Brain microvascular endothelial cell (primary cell): ENCODE results near the gene CASKIN2.

Experiments used
- DNase-seq: peaks from one replicate; pipeline ENCODE4 v3.0.0-alpha.2; 2020
- H3K27ac ChIP-seq: fragments of 250-450 bp; sonication (Bioruptor Pico); 2 replicates; pipeline ENCODE4 v1.5.1; 2020; ENCODE audit warnings: mild to moderate bottlenecking, moderate library complexity
- H3K27me3 ChIP-seq: fragments of 250-450 bp; sonication (Bioruptor Pico); replicated peaks from 2 replicates; pipeline ENCODE4 v1.5.1; 2020; ENCODE audit warnings: mild to moderate bottlenecking
- H3K36me3 ChIP-seq: fragments of 250-450 bp; sonication (Bioruptor Pico); replicated peaks from 2 replicates; pipeline ENCODE4 v1.5.1; 2020; ENCODE audit warnings: mild to moderate bottlenecking
- H3K4me3 ChIP-seq: 2 replicates; pipeline ENCODE4 v1.5.1; 2011; ENCODE audit warnings: low read depth, mild to moderate bottlenecking, control low read depth, low read length, moderate library complexity
- CTCF ChIP-seq: IDR thresholded peaks from 2 replicates; pipeline ENCODE4 v1.5.1; 2011; ENCODE audit warnings: low read depth, mild to moderate bottlenecking, moderate library complexity, low read length, control low read depth, inconsistent platforms; ENCODE audit errors: missing control alignments
- in situ Hi-C: cut with HindIII; loops from 2 replicates; pipeline ENCODE4 v1.10.0; 2017; ENCODE audit warnings: low sequenced_read_pairs, low pct_ligation_motif_present

Gene CASKIN2

GRCh38 chr17:75542229-75542628, 26.9 kb upstream of the CASKIN2 start:
- no peak for TF ChIP-seq CTCF
- Histone ChIP-seq H3K36me3 (no peaks in the 10 kb centered on the region), H3K4me3 (no peak overlapping the region), H3K27ac (no peak overlapping the region), H3K27me3 (no peaks in the 10 kb centered on the region)
- in situ Hi-C loops, result no loop called here
- DNase-seq, result no peak

- no peak for TF ChIP-seq CTCF
- Histone ChIP-seq H3K36me3 (no peaks in the 10 kb centered on the region), H3K4me3 (no peak overlapping the region), H3K27ac (no peak overlapping the region), H3K27me3 (no peaks in the 10 kb centered on the region)
- in situ Hi-C loops, result no loop called here
- DNase-seq, result no peak
Measured at GRCh38 chr17:75540923-75541503, 25.7 kb upstream of the CASKIN2 start.

DNA sequence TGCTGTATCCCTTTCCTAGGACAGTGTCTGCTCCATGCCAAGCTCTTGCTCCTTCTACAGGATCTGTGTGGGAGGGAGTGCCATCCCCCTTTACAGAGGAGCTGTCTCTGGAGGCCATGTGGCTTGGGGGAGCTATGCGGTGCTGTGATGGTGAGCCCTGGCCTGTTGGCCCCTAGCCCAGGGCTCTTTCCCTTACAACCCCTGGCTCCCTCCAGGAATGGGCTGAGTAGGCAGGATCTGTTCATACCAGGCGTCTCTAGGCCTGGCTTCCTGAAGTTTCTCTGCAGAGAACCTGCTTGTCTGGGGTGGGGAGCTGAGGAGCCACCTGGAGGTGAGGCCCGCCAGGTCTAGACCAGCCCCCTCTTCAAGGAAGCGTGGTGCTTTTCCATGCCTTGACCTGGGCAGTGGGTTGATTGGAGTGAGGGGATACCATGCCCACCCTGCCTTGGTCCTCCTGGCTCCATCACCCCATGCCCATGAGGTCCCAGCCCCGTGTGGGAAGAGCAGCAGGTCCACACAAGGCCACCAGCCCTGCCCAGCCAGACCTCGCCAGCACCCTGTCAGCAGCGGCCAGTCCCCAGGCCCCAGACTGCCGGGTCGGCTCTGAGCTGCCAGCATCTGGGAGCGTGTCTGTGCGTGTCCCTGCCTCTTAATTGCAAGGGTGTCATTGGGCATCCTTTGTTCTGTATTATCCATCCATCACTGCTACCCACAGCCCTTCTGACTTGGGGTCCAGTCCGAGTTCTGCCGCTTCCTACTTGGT, 24.8 kb upstream of the CASKIN2 start:
- in situ Hi-C loops, result no loop called here
- no peaks in the 10 kb centered on the region for H3K36me3 ChIP-seq
- no peak for DNase-seq
- no peak overlapping the region for H3K4me3 ChIP-seq
- no peak overlapping the region for H3K27ac ChIP-seq
- TF ChIP-seq CTCF, result no peak
- no peaks in the 10 kb centered on the region for H3K27me3 ChIP-seq

GRCh38 chr17:75536366-75536765, 21.0 kb upstream of the CASKIN2 start:
- no peak for TF ChIP-seq CTCF
- Histone ChIP-seq H3K36me3 (no peaks in the 10 kb centered on the region), H3K27me3 (no peaks in the 10 kb centered on the region), H3K27ac (no peak overlapping the region), H3K4me3 (no peak overlapping the region)
- in situ Hi-C loops, result no loop called here
- DNase-seq, result no peak

GRCh38 chr17:75535871-75536270, 20.5 kb upstream of the CASKIN2 start:
- in situ Hi-C loops, result no loop called here
- no peak overlapping the region for H3K27ac ChIP-seq
- no peak for DNase-seq
- no peaks in the 10 kb centered on the region for H3K36me3 ChIP-seq
- TF ChIP-seq CTCF, result no peak
- H3K27me3 ChIP-seq, result no peaks in the 10 kb centered on the region
- no peak overlapping the region for H3K4me3 ChIP-seq
